Thoracic aorta (tissue), 2 donors: ENCODE results near the gene GPS1. TPM values are rescaled to one million over a fixed set of nuclear protein-coding genes. Genes with fewer than 3 reads are reported as not detected.

ENCODE experiments used
- ATAC-seq: fragments of 150-250 bp; one replicate; pipeline ENCODE4 v1.8.0; 2017; ENCODE audit warnings: low read depth; ENCODE audit not compliant: insufficient number of reproducible peaks, low FRiP score
- DNase-seq: peaks from one replicate; pipeline ENCODE4 v3.0.0-alpha.2; 2020; ENCODE audit warnings: low spot score
- H3K27ac ChIP-seq, 2 donors: fragments of 200-600 bp; sonication (generic); 1 replicate in 1 of 2; 2 replicates in 1 of 2; pipeline ENCODE4 v1.5.1; 2016; ENCODE audit warnings: mild to moderate bottlenecking in 2 of 2, moderate library complexity in 2 of 2
- H3K27me3 ChIP-seq: fragments of 200-600 bp; sonication (generic); replicated peaks from 2 replicates; pipeline ENCODE4 v1.6.0; 2016; ENCODE audit warnings: mild to moderate bottlenecking; ENCODE audit not compliant: insufficient read depth
- H3K36me3 ChIP-seq: fragments of 200-600 bp; sonication (generic); one replicate; pipeline ENCODE4 v1.5.1; 2016
- H3K4me1 ChIP-seq, 2 donors: fragments of 200-600 bp; sonication (generic); 1 replicate in 1 of 2; 2 replicates in 1 of 2; pipeline versions ENCODE4 v1.5.1 to v1.6.0; 2016; ENCODE audit warnings: low read depth in 2 of 2, mild to moderate bottlenecking in 1 of 2; ENCODE audit not compliant: control insufficient read depth in 1 of 2
- H3K4me3 ChIP-seq: fragments of 200-600 bp; sonication (generic); 2 replicates; pipeline ENCODE4 v1.5.1; 2016; ENCODE audit warnings: mild to moderate bottlenecking
- H3K9me3 ChIP-seq: fragments of 200-600 bp; sonication (generic); 2 replicates; pipeline ENCODE4 v1.5.1; 2016
- CTCF ChIP-seq: fragments of 200-600 bp; sonication (generic); IDR thresholded peaks from one replicate; pipeline ENCODE4 v1.5.1; 2019; ENCODE audit warnings: antibody characterized with exemption
- total RNA-seq, 2 donors: library from RNA; depleted of rRNA; stranded (reverse); fragments of >200 nt; gene quantifications; one replicate each; pipeline versions ENCODE4 v1.1.0 to v1.2.3, GENCODE V29; 2016

Gene GPS1
- total RNA-seq, 2 donors from 2014 or later, result 43.2 to 91.9 TPM

DNA sequence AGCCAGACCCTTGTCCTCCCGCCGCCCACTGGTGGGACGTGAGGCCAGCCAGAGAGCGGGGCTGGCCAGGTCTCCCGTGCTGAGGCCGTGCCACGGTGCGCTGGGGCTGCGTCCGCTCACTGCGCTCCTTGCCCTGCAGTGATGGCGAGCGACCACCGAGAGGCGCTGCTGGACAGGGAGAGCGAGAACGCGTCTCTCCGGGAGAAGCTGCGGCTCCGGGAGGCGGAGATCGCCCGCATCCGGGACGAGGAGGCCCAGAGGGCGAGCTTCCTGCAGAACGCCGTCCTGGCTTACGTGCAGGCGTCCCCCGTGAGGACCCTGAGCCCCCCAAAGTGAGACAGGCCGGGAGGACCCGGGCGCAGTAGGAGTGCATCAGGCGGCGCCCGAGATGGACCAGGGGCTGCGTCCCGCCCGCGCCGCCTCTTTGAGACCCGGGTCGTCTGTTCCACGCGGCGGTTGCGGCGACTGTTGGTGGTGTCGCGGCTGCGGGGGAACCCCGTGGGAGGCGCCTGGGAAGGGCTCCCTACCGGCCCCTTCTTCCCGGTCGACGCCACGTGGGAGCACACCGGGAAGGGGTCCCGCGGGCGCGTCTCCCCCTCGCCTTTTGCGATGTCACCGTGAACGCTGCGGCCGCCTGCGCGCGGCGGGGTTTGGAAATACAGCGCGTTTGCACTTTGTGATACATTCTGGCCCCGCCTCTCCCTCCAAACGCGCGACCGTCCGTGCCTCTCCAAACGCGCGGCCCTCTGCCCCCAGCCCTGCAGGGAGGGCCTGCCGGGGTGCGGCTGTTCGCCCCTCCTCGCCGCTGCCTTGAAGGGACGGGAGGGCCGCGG, 21.0 kb upstream of the GPS1 start:
- no peaks in the 10 kb centered on the region for H3K9me3 ChIP-seq
- peaks cover 8 to 16% of the 10 kb centered on the region in 2 donors for H3K4me1 ChIP-seq
- no peaks in the 10 kb centered on the region for H3K27me3 ChIP-seq
- no peak overlapping the region for H3K27ac ChIP-seq
- peak overlapping the region; percentile 74 for H3K4me3 ChIP-seq
- DNase-seq (no peak), ATAC-seq (peak; percentile 56)
- TF ChIP-seq CTCF, result peak; percentile 92
- no peaks in the 10 kb centered on the region for H3K36me3 ChIP-seq

DNA sequence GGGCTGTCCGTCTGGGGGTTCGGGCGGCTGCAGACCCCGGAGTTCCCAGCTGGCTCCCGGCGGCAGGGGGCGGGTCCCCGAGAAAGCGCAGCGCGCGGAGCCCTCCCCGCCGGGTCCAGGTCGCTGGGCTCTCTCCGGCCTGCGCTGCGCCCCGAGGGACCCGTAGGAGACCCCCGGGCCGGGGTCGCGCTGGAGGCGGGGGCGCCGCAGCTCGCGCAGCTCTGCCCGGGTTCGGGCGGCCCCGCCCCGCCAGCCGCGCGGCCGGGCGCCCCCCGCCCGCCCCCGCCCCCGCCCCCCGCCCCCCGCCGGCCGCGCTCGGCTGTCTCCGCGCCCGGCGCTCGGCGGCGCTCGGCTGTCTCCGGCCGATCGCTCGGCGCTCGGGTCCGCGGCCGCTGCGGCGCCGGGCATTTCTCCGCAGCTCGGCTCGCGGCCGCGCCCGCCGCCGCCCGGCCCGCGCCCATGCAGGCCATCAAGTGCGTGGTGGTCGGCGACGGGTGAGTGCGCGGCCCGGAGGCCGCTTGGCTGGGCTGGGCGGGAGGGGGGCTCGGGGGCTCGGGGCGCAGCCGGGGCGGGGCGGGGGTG, 20.3 kb upstream of the GPS1 start, which contains the start of gene RAC3:
Gene RAC3 (plus strand): TSS at position 376 of the 582 bp plus-strand sequence. CDS start 84 bp downstream, at position 460.
- ATAC-seq, result no peak
- Histone ChIP-seq H3K4me1 (peaks cover 8 to 23% of the 10 kb centered on the region in 2 donors), H3K27ac (no peak within 1 kb of the TSS)

DNA sequence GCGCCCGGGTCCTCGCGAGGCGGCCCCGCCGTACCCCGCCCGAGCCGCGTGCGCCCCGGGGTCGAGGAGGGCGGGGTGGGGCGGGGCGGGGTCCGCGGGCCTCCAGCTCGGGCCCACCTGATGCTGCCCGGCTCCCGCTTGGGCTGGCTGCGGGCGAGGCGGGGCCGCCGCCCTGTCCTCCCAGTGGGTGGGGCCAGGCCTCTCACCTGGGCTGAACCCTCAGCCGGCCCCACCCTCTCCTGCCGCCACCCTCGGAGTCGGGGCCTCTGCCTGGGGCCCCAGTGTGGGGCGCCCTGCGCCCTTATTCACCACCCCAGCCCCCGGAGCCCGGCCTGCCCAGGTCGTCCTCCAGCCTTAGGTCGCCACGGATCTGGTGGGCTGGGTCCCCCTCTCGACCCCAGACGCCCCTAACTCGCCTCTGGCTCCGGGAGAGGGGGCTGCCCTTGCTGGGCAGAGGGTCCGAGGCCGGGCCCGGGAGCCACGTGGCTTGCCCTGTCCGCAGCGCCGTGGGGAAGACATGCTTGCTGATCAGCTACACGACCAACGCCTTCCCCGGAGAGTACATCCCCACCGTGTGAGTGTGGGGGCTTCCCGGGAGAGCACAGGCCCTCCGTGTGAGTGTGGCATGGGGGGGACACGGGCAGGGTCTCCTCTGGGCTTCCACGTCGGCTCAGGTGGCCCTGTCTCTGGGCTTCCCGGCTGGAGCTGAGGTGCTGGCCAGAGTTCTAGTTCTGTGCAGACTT, 19.6 kb upstream of the GPS1 start:
- peaks cover 13 to 30% of the 10 kb centered on the region in 2 donors for H3K4me1 ChIP-seq
- no peak for ATAC-seq
- no peaks in the 10 kb centered on the region for H3K9me3 ChIP-seq
- H3K4me3 ChIP-seq, result peak overlapping the region; percentile 42
- no peaks in the 10 kb centered on the region for H3K27me3 ChIP-seq
- no peak for DNase-seq
- H3K27ac ChIP-seq, result no peak overlapping the region
- TF ChIP-seq CTCF, result no peak
- H3K36me3 ChIP-seq, result no peaks in the 10 kb centered on the region

More for the DNA sequence above, 20.3 kb upstream of the GPS1 start, which contains the start of gene RAC3:
- Histone ChIP-seq H3K36me3 (no peaks in the 10 kb centered on the region), H3K9me3 (no peaks in the 10 kb centered on the region), H3K27me3 (no peaks in the 10 kb centered on the region), H3K4me3 (peak within 1 kb of the TSS; percentile 74)
- no peak for TF ChIP-seq CTCF
- no peak for DNase-seq

DNA sequence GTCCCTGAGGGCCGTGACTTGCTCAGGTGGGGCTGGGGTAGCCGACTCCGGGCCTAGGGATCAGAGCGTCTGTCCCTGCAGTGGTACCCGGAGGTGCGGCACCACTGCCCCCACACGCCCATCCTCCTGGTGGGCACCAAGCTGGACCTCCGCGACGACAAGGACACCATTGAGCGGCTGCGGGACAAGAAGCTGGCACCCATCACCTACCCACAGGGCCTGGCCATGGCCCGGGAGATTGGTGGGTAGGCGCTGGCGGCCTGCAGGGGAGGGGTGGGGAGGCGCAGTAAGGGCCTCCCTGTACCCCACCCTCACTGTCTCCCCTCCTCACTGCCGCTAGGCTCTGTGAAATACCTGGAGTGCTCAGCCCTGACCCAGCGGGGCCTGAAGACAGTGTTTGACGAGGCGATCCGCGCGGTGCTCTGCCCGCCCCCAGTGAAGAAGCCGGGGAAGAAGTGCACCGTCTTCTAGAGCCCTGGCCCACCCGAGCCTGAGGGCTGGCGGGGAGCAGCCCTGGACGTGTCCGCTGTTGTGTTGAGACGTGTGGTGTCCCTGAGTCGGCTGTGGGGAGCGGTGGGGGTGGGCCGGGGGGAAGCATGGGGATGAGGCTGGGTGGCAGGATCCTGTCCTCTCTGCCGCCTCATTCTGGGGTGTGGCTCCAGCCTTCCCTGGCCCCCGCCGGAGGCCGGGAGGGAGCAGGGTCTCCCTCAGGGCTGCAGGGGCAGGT, 18.2 kb upstream of the GPS1 start:
- no peaks in the 10 kb centered on the region for H3K36me3 ChIP-seq
- peaks cover 13 to 35% of the 10 kb centered on the region in 2 donors for H3K4me1 ChIP-seq
- no peaks in the 10 kb centered on the region for H3K9me3 ChIP-seq
- no peak overlapping the region for H3K4me3 ChIP-seq
- no peaks in the 10 kb centered on the region for H3K27me3 ChIP-seq
- ATAC-seq, result no peak
- no peak for TF ChIP-seq CTCF
- DNase-seq, result no peak
- no peak overlapping the region for H3K27ac ChIP-seq
